IMR-90 (cell line): Measurements from ENCODE around the gene PPP1R3F. TPM values are rescaled to one million over a fixed set of nuclear protein-coding genes. Genes with fewer than 3 reads are reported as not detected.

Source experiments
- ATAC-seq: fragments of 200-7000 bp; cut with Tn5 transposase; 2 replicates; pipeline ENCODE4 v1.9.1; 2020; ENCODE audit warnings: low read depth, mild to moderate bottlenecking, moderate library complexity
- BruUV-seq: library from RNA; stranded (reverse); fragments of 400-500 nt; replicated peaks from 2 replicates; lab custom pipeline; 2021; lab: Mats Ljungman, UMichigan
- CTCF ChIA-PET: fragments of 300-600 bp; formaldehyde crosslinking; extraction: SDS; loops from one replicate; lab custom pipeline; 2021; ENCODE audit warnings: antibody characterized with exemption; lab: Yijun Ruan, JAX
- POLR2A ChIA-PET: fragments of 300-600 bp; sonication (Branson Sonifier 250); formaldehyde crosslinking; loops from one replicate; lab custom pipeline; 2022; ENCODE audit warnings: antibody characterized with exemption; ENCODE audit not compliant: unreplicated experiment; lab: Charles Lee
- DNase-seq: peaks from one replicate; pipeline ENCODE4 v3.0.0; 2013
- H2AFZ ChIP-seq: replicated peaks from 2 replicates; pipeline ENCODE3; 2013; ENCODE audit warnings: low read length, mild to moderate bottlenecking; ENCODE audit not compliant: poor library complexity
- H2AK5ac ChIP-seq: 2 replicates; pipeline ENCODE4 v1.6.1; 2013; ENCODE audit warnings: low read depth, low read length, inconsistent platforms
- H2AK9ac ChIP-seq: replicated peaks from 2 replicates; pipeline ENCODE3; 2013; ENCODE audit warnings: mild to moderate bottlenecking, low read depth, low read length, moderate library complexity; ENCODE audit not compliant: poor library complexity
- H2BK120ac ChIP-seq: 2 replicates; pipeline ENCODE4 v1.6.1; 2013; ENCODE audit warnings: low read depth, low read length, inconsistent platforms
- H2BK15ac ChIP-seq: 3 replicates; pipeline ENCODE4 v1.6.1; 2013; ENCODE audit warnings: low read depth, low read length, inconsistent platforms
- H2BK20ac ChIP-seq: 2 replicates; pipeline ENCODE4 v1.6.1; 2013; ENCODE audit warnings: low read depth, mild to moderate bottlenecking, inconsistent platforms, low read length, moderate library complexity
- H2BK5ac ChIP-seq: 2 replicates; pipeline ENCODE4 v1.6.1; 2013; ENCODE audit warnings: mild to moderate bottlenecking, low read depth, low read length, inconsistent platforms; ENCODE audit not compliant: poor library complexity, severe bottlenecking
- H3K14ac ChIP-seq: replicated peaks from 2 replicates; pipeline ENCODE4 v1.6.1; 2013; ENCODE audit warnings: low read depth, low read length, inconsistent platforms
- H3K18ac ChIP-seq: 2 replicates; pipeline ENCODE4 v1.6.1; 2013; ENCODE audit warnings: low read depth, low read length, control low read depth
- H3K23ac ChIP-seq: 2 replicates; pipeline ENCODE4 v1.6.1; 2013; ENCODE audit warnings: low read depth, low read length, inconsistent platforms
- H3K27ac ChIP-seq: 2 replicates; pipeline ENCODE4 v1.5.1; 2013; ENCODE audit warnings: mild to moderate bottlenecking, control low read depth, low read length; ENCODE audit not compliant: insufficient read depth
- H3K27me3 ChIP-seq: 2 replicates; pipeline ENCODE4 v1.6.1; 2013; ENCODE audit warnings: low read length; ENCODE audit not compliant: control insufficient read depth, insufficient read depth
- H3K36me3 ChIP-seq: 2 replicates; pipeline ENCODE4 v1.6.1; 2013; ENCODE audit warnings: low read length, mixed read lengths; ENCODE audit not compliant: control insufficient read depth, insufficient read depth
- H3K4ac ChIP-seq: 2 replicates; pipeline ENCODE4 v1.6.1; 2013; ENCODE audit warnings: low read depth, low read length, inconsistent platforms
- H3K4me1 ChIP-seq: 2 replicates; pipeline ENCODE4 v1.6.1; 2013; ENCODE audit warnings: low read length, mixed read lengths; ENCODE audit not compliant: control insufficient read depth, insufficient read depth
- H3K4me2 ChIP-seq: 2 replicates; pipeline ENCODE4 v1.6.1; 2013; ENCODE audit warnings: low read depth, mild to moderate bottlenecking, control low read depth, low read length, moderate library complexity
- H3K4me3 ChIP-seq: 2 replicates; pipeline ENCODE4 v1.5.1; 2013; ENCODE audit warnings: low read depth, mild to moderate bottlenecking, control low read depth, low read length, moderate library complexity; ENCODE audit not compliant: insufficient read depth
- H3K56ac ChIP-seq: 2 replicates; pipeline ENCODE4 v1.6.1; 2013; ENCODE audit warnings: low read length, inconsistent platforms; ENCODE audit not compliant: insufficient read depth; ENCODE audit errors: extremely low read depth
- H3K79me1 ChIP-seq, 2 experiments: 2 replicates each; pipeline ENCODE4 v1.6.1; 2013; ENCODE audit warnings: low read length in 2 of 2, inconsistent platforms in 1 of 2, low read depth in 1 of 2
- H3K9ac ChIP-seq: 2 replicates; pipeline ENCODE4 v1.6.1; 2013; ENCODE audit warnings: low read depth, low read length, control low read depth
- H3K9me1 ChIP-seq: 2 replicates; pipeline ENCODE4 v1.6.1; 2013; ENCODE audit warnings: low read length, inconsistent platforms; ENCODE audit not compliant: insufficient read depth
- H3K9me3 ChIP-seq: 2 replicates; pipeline ENCODE4 v1.6.1; 2013; ENCODE audit warnings: low read length; ENCODE audit not compliant: control insufficient read depth, insufficient read depth
- H4K20me1 ChIP-seq: 2 replicates; pipeline ENCODE4 v1.6.1; 2013; ENCODE audit warnings: low read length, inconsistent platforms; ENCODE audit not compliant: insufficient read depth
- H4K5ac ChIP-seq: 2 replicates; pipeline ENCODE4 v1.6.1; 2013; ENCODE audit warnings: mild to moderate bottlenecking, low read depth, low read length, control low read depth
- H4K8ac ChIP-seq, 2 experiments: 2 replicates each; pipeline ENCODE4 v1.6.1; 2013; ENCODE audit warnings: low read depth in 2 of 2, low read length in 2 of 2, control low read depth in 1 of 2, inconsistent platforms in 1 of 2
- H4K91ac ChIP-seq: 2 replicates; pipeline ENCODE4 v1.6.1; 2013; ENCODE audit warnings: low read depth, low read length, inconsistent platforms; ENCODE audit not compliant: insufficient read depth
- BHLHE40 ChIP-seq: fragments of 150-350 bp; IDR thresholded peaks from 2 replicates; pipeline ENCODE4 v1.6.1; 2016; ENCODE audit warnings: mild to moderate bottlenecking, low read depth, low read length
- CEBPB ChIP-seq: IDR thresholded peaks from 2 replicates; pipeline ENCODE4 v1.6.1; 2012; ENCODE audit warnings: low read depth, low read length, improper control_type of control experiment
- CHD1 ChIP-seq: IDR thresholded peaks from 2 replicates; pipeline ENCODE4 v1.6.1; 2012; ENCODE audit warnings: low read depth, low read length, improper control_type of control experiment
- CTCF ChIP-seq: conservative IDR thresholded peaks from 2 replicates; pipeline ENCODE4 v1.5.1; 2012; ENCODE audit warnings: mild to moderate bottlenecking, low read depth, low read length, improper control_type of control experiment
- ELK1 ChIP-seq: fragments of 150-350 bp; IDR thresholded peaks from 2 replicates; pipeline ENCODE4 v1.6.1; 2016; ENCODE audit warnings: low read depth, mild to moderate bottlenecking, low read length, moderate library complexity, borderline replicate concordance
- FOS ChIP-seq: fragments of 150-350 bp; IDR thresholded peaks from 2 replicates; pipeline ENCODE4 v1.6.1; 2016; ENCODE audit warnings: low read depth, low read length
- MAFK ChIP-seq: IDR thresholded peaks from 2 replicates; pipeline ENCODE4 v1.6.1; 2012; ENCODE audit warnings: low read depth, low read length, improper control_type of control experiment
- MAZ ChIP-seq: IDR thresholded peaks from 2 replicates; pipeline ENCODE4 v1.6.1; 2012; ENCODE audit warnings: low read depth, mild to moderate bottlenecking, low read length, improper control_type of control experiment, moderate library complexity, borderline replicate concordance
- MXI1 ChIP-seq: IDR thresholded peaks from 2 replicates; pipeline ENCODE4 v1.6.1; 2012; ENCODE audit warnings: low read depth, mild to moderate bottlenecking, low read length, moderate library complexity, borderline replicate concordance
- NFE2L2 ChIP-seq: fragments of 150-350 bp; IDR thresholded peaks from 2 replicates; pipeline ENCODE4 v1.6.1; 2016; ENCODE audit warnings: low read depth, mild to moderate bottlenecking, low read length
- POLR2A ChIP-seq: IDR thresholded peaks from 2 replicates; pipeline ENCODE4 v1.6.1; 2012; ENCODE audit warnings: mild to moderate bottlenecking, low read depth, low read length
- RAD21 ChIP-seq: IDR thresholded peaks from 2 replicates; pipeline ENCODE4 v1.6.1; 2012; ENCODE audit warnings: low read length, improper control_type of control experiment
- RCOR1 ChIP-seq: IDR thresholded peaks from 2 replicates; pipeline ENCODE4 v1.6.1; 2012; ENCODE audit warnings: mild to moderate bottlenecking, low read length, improper control_type of control experiment; ENCODE audit not compliant: insufficient replicate concordance
- RFX5 ChIP-seq: IDR thresholded peaks from 2 replicates; pipeline ENCODE4 v1.8.0; 2012; ENCODE audit warnings: low read depth, mild to moderate bottlenecking, low read length, moderate library complexity
- SMC3 ChIP-seq: fragments of 150-350 bp; IDR thresholded peaks from 2 replicates; pipeline ENCODE4 v1.6.1; 2016; ENCODE audit warnings: low read depth, mild to moderate bottlenecking, antibody characterized with exemption, low read length, moderate library complexity
- USF2 ChIP-seq: fragments of 150-350 bp; IDR thresholded peaks from 2 replicates; pipeline ENCODE4 v1.6.1; 2017; ENCODE audit warnings: mild to moderate bottlenecking, antibody characterized with exemption, low read length, low read depth
- WGBS, 2 experiments: methylation state at CpG; one replicate each; pipeline versions ENCODE4 v1.1.5 to v1.1.7; 2013; ENCODE audit warnings: missing lambda C conversion rate in 2 of 2; ENCODE audit not compliant: insufficient read length in 1 of 2; ENCODE audit errors: extremely low coverage in 2 of 2; 5-methylcytosine and 5-hydroxymethylcytosine counted together
- dilution Hi-C: fragments of 300-500 bp; cut with HindIII; formaldehyde crosslinking; loops from one replicate; pipeline ENCODE4 v1.14.3; 2018; ENCODE audit warnings: low sequenced_read_pairs; ENCODE audit not compliant: unreplicated experiment
- in situ Hi-C: fragments of 300-500 bp; cut with MboI; formaldehyde crosslinking; loops from 3 replicates; pipeline ENCODE4 v1.14.3; 2019; ENCODE audit warnings: low sequenced_read_pairs, inconsistent platforms, mixed read lengths
- intact Hi-C: fragments of 100-400 bp; cut with micrococcal nuclease; formaldehyde crosslinking; loops from 2 replicates; pipeline ENCODE4 v1.10.0; 2022
- polyA plus RNA-seq, 3 experiments: library from polyadenylated mRNA; depleted of rRNA; stranded (reverse); fragments of >200 nt; gene quantifications; 2 replicates each; pipeline ENCODE4 v1.2.3, GENCODE V29; 2012; ENCODE audit warnings: low replicate concordance in 1 of 3
- total RNA-seq: library from RNA; depleted of rRNA; stranded (reverse); fragments of >200 nt; gene quantifications from 2 replicates; pipeline ENCODE4 v1.2.3, GENCODE V29; 2012

PPP1R3F gene
- total and polyA plus RNA-seq, 2 of the 4 experiments (the other 2 are of a cell fraction) = 0.72 to 1.7 TPM

GRCh38 chrX:49258749-49259124, 10.9 kb upstream of the PPP1R3F start:
- no peak overlapping the region for H3K27ac ChIP-seq
- WGBS, 2 experiments = 68% methylated on average over 3 of the region's 5 CpGs; no CpG with 5 or more reads in 1 of the 2 experiments
- DNase-seq (no peak), ATAC-seq (no peak)
- CTCF ChIA-PET = no interaction called here
- no peak overlapping the region for H3K4ac ChIP-seq
- H2BK15ac ChIP-seq = no peak overlapping the region
- H3K4me2 ChIP-seq = no peak overlapping the region
- no peaks in the 10 kb centered on the region for H3K9me1 ChIP-seq
- H3K4me3 ChIP-seq = no peak overlapping the region
- H3K9ac ChIP-seq = no peak overlapping the region
- no peaks in the 10 kb centered on the region for H4K20me1 ChIP-seq
- peaks cover 5% of the 10 kb centered on the region; the same call in 1 of the 2 replicates for H3K27me3 ChIP-seq
- no peak overlapping the region for H2AK9ac ChIP-seq
- no peak overlapping the region for H2AK5ac ChIP-seq
- dilution Hi-C loops = no loop called here
- H2BK20ac ChIP-seq = no peak overlapping the region
- POLR2A ChIA-PET = no interaction called here
- H3K56ac ChIP-seq = no peak overlapping the region
- H2AFZ ChIP-seq = no peak overlapping the region
- H3K23ac ChIP-seq = no peak overlapping the region
- no peaks in the 10 kb centered on the region for H3K79me1 ChIP-seq
- no peak overlapping the region for H4K5ac ChIP-seq
- H3K18ac ChIP-seq = no peak overlapping the region
- H4K91ac ChIP-seq = no peak overlapping the region
- peaks cover 1% of the 10 kb centered on the region; the same call in 1 of the 2 replicates for H3K9me3 ChIP-seq
- no peak overlapping the region for H2BK120ac ChIP-seq
- in situ Hi-C loops = no loop called here
- no peaks in the 10 kb centered on the region for H3K4me1 ChIP-seq
- TF ChIP-seq CHD1 (no peak), SMC3 (no peak), MAZ (no peak), CTCF (no peak), MXI1 (no peak), CEBPB (no peak), MAFK (no peak), POLR2A (no peak), FOS (no peak), ELK1 (no peak), NFE2L2 (no peak), RFX5 (no peak), BHLHE40 (no peak), USF2 (no peak), RAD21 (no peak), RCOR1 (no peak)
- H3K36me3 ChIP-seq = no peaks in the 10 kb centered on the region
- intact Hi-C loops = no loop called here
- no TSS peak for BruUV-seq
- no peak overlapping the region for H4K8ac ChIP-seq
- H3K14ac ChIP-seq = no peak overlapping the region
- no peak overlapping the region for H2BK5ac ChIP-seq
